Nephron progenitor cell (in vitro differentiated cells): Measurements from ENCODE around the gene ISOC2.

Experiments used
- DNase-seq: peaks from one replicate; pipeline ENCODE4 v3.0.0; 2021
- H3K27ac Mint-ChIP-seq: 2 replicates; pipeline ENCODE4 v1.8.0; 2021; ENCODE audit warnings: mild to moderate bottlenecking, moderate library complexity, mixed read lengths
- H3K27me3 Mint-ChIP-seq: 2 replicates; pipeline ENCODE4 v1.8.0; 2021; ENCODE audit warnings: mild to moderate bottlenecking, low read depth, mixed read lengths; ENCODE audit not compliant: poor library complexity
- H3K36me3 Mint-ChIP-seq: 2 replicates; pipeline ENCODE4 v1.8.0; 2021; ENCODE audit warnings: low read depth, mixed read lengths
- H3K4me1 Mint-ChIP-seq: 2 replicates; pipeline ENCODE4 v1.8.0; 2021; ENCODE audit warnings: mixed read lengths
- H3K4me3 Mint-ChIP-seq: 2 replicates; pipeline ENCODE4 v1.8.0; 2021; ENCODE audit warnings: mild to moderate bottlenecking, moderate library complexity, mixed read lengths
- H3K9me3 Mint-ChIP-seq: 2 replicates; pipeline ENCODE4 v1.8.0; 2021; ENCODE audit warnings: mild to moderate bottlenecking, moderate library complexity, mixed read lengths
- CTCF ChIP-seq: fragments of 200-600 bp; sonication (generic); IDR thresholded peaks from 2 replicates; pipeline ENCODE4 v1.5.0; 2021; ENCODE audit warnings: antibody characterized with exemption

Gene ISOC2

GRCh38 chr19:55406826-55407549, 54.5 kb downstream of the ISOC2 start:
- H3K27me3 Mint-ChIP-seq: peaks cover 21% of the 10 kb centered on the region
- H3K4me3 Mint-ChIP-seq: peak overlapping the region; percentile 90
- H3K36me3 Mint-ChIP-seq: peaks cover 57% of the 10 kb centered on the region
- TF ChIP-seq CTCF: no peak
- peaks cover 32% of the 10 kb centered on the region for H3K9me3 Mint-ChIP-seq
- peak overlapping the region; percentile 95 for H3K27ac Mint-ChIP-seq
- peaks cover 35% of the 10 kb centered on the region for H3K4me1 Mint-ChIP-seq
- DNase-seq: no peak

GRCh38 chr19:55406091-55406825, 55.2 kb downstream of the ISOC2 start:
- peaks cover 38% of the 10 kb centered on the region for H3K4me1 Mint-ChIP-seq
- peaks cover 60% of the 10 kb centered on the region for H3K36me3 Mint-ChIP-seq
- peak overlapping the region; percentile 90 for H3K4me3 Mint-ChIP-seq
- TF ChIP-seq CTCF: no peak
- DNase-seq: no peak
- H3K27me3 Mint-ChIP-seq: peaks cover 16% of the 10 kb centered on the region
- H3K9me3 Mint-ChIP-seq: peaks cover 30% of the 10 kb centered on the region
- peak overlapping the region; percentile 95 for H3K27ac Mint-ChIP-seq

- H3K27ac Mint-ChIP-seq: peak overlapping the region; percentile 95
- no peak for TF ChIP-seq CTCF
- no peak for DNase-seq
- H3K4me1 Mint-ChIP-seq: peaks cover 41% of the 10 kb centered on the region
- H3K36me3 Mint-ChIP-seq: peaks cover 62% of the 10 kb centered on the region
- H3K4me3 Mint-ChIP-seq: peak overlapping the region; percentile 90
- H3K9me3 Mint-ChIP-seq: peaks cover 25% of the 10 kb centered on the region
- peaks cover 16% of the 10 kb centered on the region for H3K27me3 Mint-ChIP-seq
Measured at GRCh38 chr19:55405638-55406037, 55.8 kb downstream of the ISOC2 start.
